SU-DHL-6 (cell line): Measurements from ENCODE around the gene CNKSR3.

ENCODE experiments used
- H2AFZ ChIP-seq: fragments of 200-600 bp; sonication (generic); 2 replicates; pipeline ENCODE4 v1.6.1; 2014; ENCODE audit warnings: low read depth, mild to moderate bottlenecking, moderate library complexity, mixed read lengths, antibody characterized with exemption, low read length; ENCODE audit not compliant: severe bottlenecking
- H3F3A ChIP-seq: fragments of 200-600 bp; shearing (Covaris generic); 2 replicates; pipeline ENCODE4 v1.6.0; 2016; ENCODE audit warnings: antibody characterized with exemption, mild to moderate bottlenecking; ENCODE audit not compliant: insufficient read depth
- H3K27ac ChIP-seq: fragments of 200-600 bp; sonication (generic); 2 replicates; pipeline ENCODE4 v1.5.1; 2016; ENCODE audit warnings: low read depth, mild to moderate bottlenecking, low read length, moderate library complexity, mixed read lengths
- H3K27me3 ChIP-seq: fragments of 200-600 bp; sonication (generic), shearing (Covaris generic); 2 replicates; pipeline ENCODE4 v1.6.0; 2014; ENCODE audit warnings: mild to moderate bottlenecking, low read length
- H3K36me3 ChIP-seq: fragments of 200-600 bp; sonication (generic); 2 replicates; pipeline ENCODE4 v1.6.1; 2014; ENCODE audit warnings: mild to moderate bottlenecking, low read length, mixed read lengths
- H3K4me2 ChIP-seq: fragments of 300-600, 200-600 bp; shearing (Covaris generic), sonication (generic); 2 replicates; pipeline ENCODE4 v1.6.0; 2014; ENCODE audit warnings: low read length, low read depth, mild to moderate bottlenecking; ENCODE audit not compliant: poor library complexity, severe bottlenecking
- H3K4me3 ChIP-seq: fragments of 200-600 bp; sonication (generic); 2 replicates; pipeline ENCODE4 v1.5.1; 2014; ENCODE audit warnings: antibody characterized with exemption, low read length, mild to moderate bottlenecking, mixed read lengths; ENCODE audit not compliant: insufficient read depth, poor library complexity, severe bottlenecking
- H3K79me2 ChIP-seq: fragments of 200-600 bp; sonication (generic); 2 replicates; pipeline ENCODE4 v1.6.1; 2014; ENCODE audit warnings: mild to moderate bottlenecking, low read length, moderate library complexity; ENCODE audit not compliant: insufficient read depth
- H3K9ac ChIP-seq: fragments of 200-600 bp; sonication (generic); 2 replicates; pipeline ENCODE4 v1.7.0; 2014; ENCODE audit warnings: mild to moderate bottlenecking, low read length
- H3K9me2 ChIP-seq: fragments of 200-600 bp; sonication (generic); replicated peaks from 2 replicates; pipeline ENCODE4 v1.6.1; 2014; ENCODE audit warnings: low read length; ENCODE audit not compliant: insufficient read depth
- H3K9me3 ChIP-seq: fragments of 200-600 bp; sonication (generic); 2 replicates; pipeline ENCODE4 v1.6.1; 2014; ENCODE audit warnings: low read length, mixed read lengths; ENCODE audit not compliant: insufficient read depth
- H4K20me1 ChIP-seq: fragments of 200-600 bp; sonication (generic); 2 replicates; pipeline ENCODE4 v1.6.1; 2014; ENCODE audit warnings: low read depth, mild to moderate bottlenecking, antibody characterized with exemption, low read length, moderate library complexity, mixed read lengths
- CTCF ChIP-seq: fragments of 200-600 bp; sonication (generic); IDR thresholded peaks from one replicate; pipeline ENCODE4 v1.5.1; 2017; ENCODE audit warnings: antibody characterized with exemption, mild to moderate bottlenecking, low read length, moderate library complexity; ENCODE audit not compliant: insufficient read depth, poor library complexity, severe bottlenecking
- EZH2phosphoT487 ChIP-seq: fragments of 200-600 bp; sonication (generic), shearing (Covaris generic); conservative IDR thresholded peaks from 2 replicates; pipeline ENCODE4 v1.6.1; 2018; ENCODE audit warnings: mild to moderate bottlenecking, antibody characterized with exemption, low read length, moderate library complexity, mixed read lengths

Gene CNKSR3

DNA sequence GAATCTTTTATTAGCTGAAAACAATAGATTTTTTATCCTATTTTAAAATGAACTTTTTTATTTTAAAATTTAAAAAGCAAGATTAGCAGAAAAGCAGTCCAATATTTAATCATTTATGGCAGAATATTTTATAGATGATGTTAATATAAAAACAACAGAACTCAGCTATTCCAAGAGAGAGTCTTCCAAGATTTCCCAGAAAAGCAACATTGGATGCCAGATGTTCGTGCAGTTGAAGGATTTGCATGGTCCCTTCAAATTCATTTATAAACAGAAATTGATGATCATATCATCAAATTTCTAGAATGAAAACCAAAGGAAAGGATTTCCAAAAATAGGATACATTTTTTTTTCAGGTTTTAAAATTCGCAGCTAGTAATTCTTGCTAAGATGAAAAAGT lies 25.4 kb upstream of the CNKSR3 start:
- no peaks in the 10 kb centered on the region for H3K9me3 ChIP-seq
- no peak for TF ChIP-seq CTCF
- no peak for TF ChIP-seq EZH2phosphoT487
- no peaks in the 10 kb centered on the region for H3K27me3 ChIP-seq

DNA sequence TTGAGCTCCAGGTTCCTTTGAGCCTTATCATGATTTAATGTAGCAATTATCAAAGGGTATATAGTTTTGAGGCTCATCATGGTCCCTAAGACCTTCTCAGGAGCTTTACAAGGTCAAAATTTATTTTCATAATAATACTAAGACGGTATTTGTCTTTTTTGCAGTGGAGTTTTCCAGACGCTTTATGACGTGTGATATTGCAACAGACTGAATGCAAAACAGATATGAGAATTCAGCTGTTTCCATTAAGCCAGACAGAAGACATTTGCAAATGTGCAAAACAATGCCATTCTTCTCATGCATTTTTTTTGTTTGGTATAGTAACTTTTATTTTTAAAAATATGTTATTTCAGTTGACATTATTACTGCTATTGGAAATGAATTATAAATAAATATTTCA lies 24.7 kb upstream of the CNKSR3 start:
- Histone ChIP-seq H3K9me2 (no peaks in the 10 kb centered on the region), H3K27ac (no peak overlapping the region), H3K9me3 (no peaks in the 10 kb centered on the region), H4K20me1 (no peaks in the 10 kb centered on the region), H3K36me3 (no peaks in the 10 kb centered on the region), H3K4me3 (no peak overlapping the region), H3K79me2 (no peaks in the 10 kb centered on the region), H3K27me3 (no peaks in the 10 kb centered on the region), H2AFZ (no peak overlapping the region), H3K4me2 (no peak overlapping the region), H3F3A (no peaks in the 10 kb centered on the region), H3K9ac (no peak overlapping the region)
- TF ChIP-seq EZH2phosphoT487, result no peak

More for the DNA sequence above, 25.4 kb upstream of the CNKSR3 start:
- Histone ChIP-seq H3K79me2 (no peaks in the 10 kb centered on the region), H4K20me1 (no peaks in the 10 kb centered on the region), H3K36me3 (no peaks in the 10 kb centered on the region), H3K4me2 (no peak overlapping the region), H3K9ac (no peak overlapping the region), H3K4me3 (no peak overlapping the region), H3K27ac (no peak overlapping the region), H2AFZ (no peak overlapping the region), H3F3A (no peaks in the 10 kb centered on the region), H3K9me2 (no peaks in the 10 kb centered on the region)

DNA sequence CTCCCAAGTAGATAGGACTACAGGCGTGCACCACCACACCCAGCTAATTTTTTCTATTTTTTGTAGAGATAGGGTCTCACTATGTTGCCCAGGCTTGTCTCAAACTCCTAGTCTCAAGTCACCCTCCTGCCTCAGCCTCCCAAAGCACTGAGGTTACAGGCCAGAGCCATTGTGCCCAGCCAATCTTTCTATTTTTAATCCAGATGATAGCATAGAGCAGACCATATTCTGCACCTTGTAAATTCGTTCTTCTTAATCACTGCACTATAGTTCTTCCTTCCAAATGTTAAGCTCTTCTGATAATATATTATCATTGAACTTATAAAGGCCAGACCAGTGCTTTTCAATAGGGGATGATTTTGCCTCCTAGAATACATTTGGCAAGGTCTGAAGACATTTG lies 24.0 kb upstream of the CNKSR3 start:
- Histone ChIP-seq H3K79me2 (no peaks in the 10 kb centered on the region), H3F3A (no peaks in the 10 kb centered on the region), H3K27me3 (no peaks in the 10 kb centered on the region), H3K9me2 (no peaks in the 10 kb centered on the region), H3K9me3 (no peaks in the 10 kb centered on the region), H2AFZ (no peak overlapping the region), H3K36me3 (no peaks in the 10 kb centered on the region), H4K20me1 (no peaks in the 10 kb centered on the region), H3K27ac (no peak overlapping the region), H3K4me2 (no peak overlapping the region), H3K4me3 (no peak overlapping the region), H3K9ac (no peak overlapping the region)
- no peak for TF ChIP-seq CTCF
- TF ChIP-seq EZH2phosphoT487, result no peak

DNA sequence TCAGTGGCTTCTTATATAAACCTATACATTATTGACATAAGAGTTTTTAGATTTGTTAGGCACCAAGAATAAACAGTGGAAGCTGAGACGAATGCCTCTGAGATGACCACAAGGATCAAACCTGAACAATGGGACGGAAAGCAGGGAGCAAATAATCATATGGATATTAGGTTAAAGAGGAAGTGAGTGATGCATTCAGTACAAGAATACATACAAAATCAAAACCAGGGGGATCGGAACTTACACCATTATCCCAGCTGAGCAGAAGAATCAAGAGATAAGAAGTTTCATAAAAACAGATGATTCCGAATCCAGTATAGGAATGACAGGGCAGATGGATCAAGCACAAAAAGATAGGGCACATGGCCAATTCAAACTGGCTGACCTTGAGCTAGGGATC lies 21.9 kb upstream of the CNKSR3 start:
- H3K79me2 ChIP-seq, result no peaks in the 10 kb centered on the region
- no peaks in the 10 kb centered on the region for H3K9me2 ChIP-seq
- no peaks in the 10 kb centered on the region for H4K20me1 ChIP-seq
- no peaks in the 10 kb centered on the region for H3K27me3 ChIP-seq
- H3K27ac ChIP-seq, result no peak overlapping the region
- H3K4me3 ChIP-seq, result no peak overlapping the region
- no peak overlapping the region for H2AFZ ChIP-seq
- H3K4me2 ChIP-seq, result no peak overlapping the region
- no peak overlapping the region for H3K9ac ChIP-seq
- no peaks in the 10 kb centered on the region for H3F3A ChIP-seq
- H3K36me3 ChIP-seq, result no peaks in the 10 kb centered on the region
- no peaks in the 10 kb centered on the region for H3K9me3 ChIP-seq
- TF ChIP-seq EZH2phosphoT487 (no peak), CTCF (no peak)
